T-helper 17 cell (primary cell): ENCODE data around the gene CXorf65. TPM values are rescaled to one million over a fixed set of nuclear protein-coding genes. Genes with fewer than 3 reads are reported as not detected.
A peak's percentile ranks its signal among the peaks of the same experiment; 100 is the strongest.

Experiments
- ATAC-seq: fragments of 150-1000 bp; cut with Tn5 transposase; 2 replicates; pipeline ENCODE4 v1.10.0; 2021; ENCODE audit warnings: mild to moderate bottlenecking, moderate library complexity
- DNase-seq, 3 donors: peaks; one replicate each; pipeline versions ENCODE4 v3.0.0 to v3.0.0-alpha.2; 2020 to 2021
- H3K9me3 ChIP-seq: one replicate; pipeline ENCODE4 v1.7.0; 2013; ENCODE audit warnings: low read length, mild to moderate bottlenecking; ENCODE audit not compliant: control insufficient read depth, poor library complexity, severe bottlenecking
- H3K27ac Mint-ChIP-seq: one replicate; pipeline ENCODE4 v1.8.0; 2022; ENCODE audit warnings: mild to moderate bottlenecking, moderate library complexity, mixed read lengths
- H3K27me3 Mint-ChIP-seq: one replicate; pipeline ENCODE4 v1.8.0; 2022; ENCODE audit warnings: mixed read lengths
- H3K36me3 Mint-ChIP-seq: one replicate; pipeline ENCODE4 v1.8.0; 2022; ENCODE audit warnings: low read depth, mixed read lengths
- H3K4me1 Mint-ChIP-seq: one replicate; pipeline ENCODE4 v1.8.0; 2022; ENCODE audit warnings: mild to moderate bottlenecking, mixed read lengths
- H3K4me3 Mint-ChIP-seq: one replicate; pipeline ENCODE4 v1.8.0; 2022; ENCODE audit warnings: mild to moderate bottlenecking, moderate library complexity, mixed read lengths
- total RNA-seq, 4 donors: library from RNA in 2 of 4; stranded (reverse) in 2 of 4; gene quantifications; one replicate each; pipeline ENCODE4 v1.2.3 and lab custom pipeline; 2022 to 2026

CXorf65 gene
- total RNA-seq, 2 donors from 2014 or later: 57.7 to 68.3 TPM

DNA sequence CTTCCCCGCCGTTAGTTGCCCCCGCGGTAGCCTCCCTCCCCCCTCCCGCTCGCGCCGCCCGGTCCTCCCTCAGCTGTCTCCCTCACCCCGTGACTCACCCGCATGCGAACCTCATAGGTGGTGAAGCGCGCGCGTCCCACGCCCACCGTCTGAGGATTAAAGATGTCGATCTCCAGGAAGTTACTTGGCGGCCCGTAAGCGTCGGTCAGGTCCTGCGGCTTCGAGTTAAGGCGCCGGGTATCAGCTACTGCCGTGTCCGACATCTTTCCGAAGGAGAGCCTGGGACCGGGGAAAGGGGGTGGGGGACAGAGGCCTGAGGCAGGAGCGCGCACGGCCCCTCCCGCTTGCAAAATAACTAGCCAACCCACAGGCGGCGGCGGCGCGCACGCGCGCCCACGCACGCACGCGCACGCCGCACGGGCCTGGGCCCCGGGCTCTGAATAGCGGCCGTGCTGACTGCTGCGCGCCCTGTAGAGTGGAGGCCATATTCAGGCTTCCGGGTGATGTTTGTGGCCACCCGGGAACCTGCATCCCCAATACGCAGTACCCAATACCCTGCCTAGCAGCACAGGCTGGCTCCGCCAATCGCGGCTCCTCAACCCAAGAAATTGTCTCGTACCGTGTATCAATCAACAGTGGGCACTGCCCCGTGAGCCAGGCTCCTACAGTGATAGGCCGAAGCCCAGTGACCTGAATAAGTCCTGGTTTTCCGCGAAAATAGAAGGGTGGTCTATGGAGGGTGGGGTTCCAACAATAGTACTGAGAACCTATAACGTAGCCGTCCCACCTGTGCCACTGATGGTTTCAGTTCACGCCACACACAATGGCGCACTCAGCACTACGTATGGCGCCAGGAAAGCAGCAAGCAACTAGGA, 38.3 kb downstream of the CXorf65 start, which contains the start of gene SNX12:
Gene SNX12 (minus strand): TSS at position 291 of the 875 bp plus-strand sequence. CDS start 28 bp downstream, at position 263.
- Mint-ChIP-seq H3K4me3 (peak within 1 kb of the TSS; percentile 97), H3K27me3 (no peaks in the 10 kb centered on the region), H3K36me3 (peaks cover 3% of the 10 kb centered on the region), H3K27ac (peak within 1 kb of the TSS; percentile 92), H3K4me1 (peaks cover 22% of the 10 kb centered on the region)
- H3K9me3 ChIP-seq: no peaks in the 10 kb centered on the region
- peak; percentile 70 to 81 (median 76) for DNase-seq
- peak; percentile 94 for ATAC-seq

DNA sequence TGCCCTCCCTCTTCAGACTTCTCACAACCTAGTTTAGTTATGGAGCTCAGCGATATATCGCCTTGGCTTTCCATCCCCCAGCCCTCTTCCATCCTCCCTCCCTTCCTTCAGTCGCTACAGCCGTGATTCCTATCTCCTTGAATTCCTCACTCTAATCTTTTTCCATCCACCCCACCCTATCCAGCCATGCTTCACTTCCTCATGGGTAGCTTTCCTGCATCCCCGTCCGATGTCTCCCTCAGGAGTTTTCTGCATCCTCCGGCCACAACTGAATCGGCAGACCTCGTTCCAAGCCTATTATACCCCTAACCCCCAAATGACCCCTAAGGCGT, 38.9 kb downstream of the CXorf65 start:
- H3K36me3 Mint-ChIP-seq: peaks cover 3% of the 10 kb centered on the region
- DNase-seq (no peak), ATAC-seq (no peak)
- H3K27me3 Mint-ChIP-seq: no peaks in the 10 kb centered on the region
- H3K4me1 Mint-ChIP-seq: peaks cover 24% of the 10 kb centered on the region
- peak overlapping the region; percentile 92 for H3K27ac Mint-ChIP-seq
- no peaks in the 10 kb centered on the region for H3K9me3 ChIP-seq
- H3K4me3 Mint-ChIP-seq: peak overlapping the region; percentile 97

DNA sequence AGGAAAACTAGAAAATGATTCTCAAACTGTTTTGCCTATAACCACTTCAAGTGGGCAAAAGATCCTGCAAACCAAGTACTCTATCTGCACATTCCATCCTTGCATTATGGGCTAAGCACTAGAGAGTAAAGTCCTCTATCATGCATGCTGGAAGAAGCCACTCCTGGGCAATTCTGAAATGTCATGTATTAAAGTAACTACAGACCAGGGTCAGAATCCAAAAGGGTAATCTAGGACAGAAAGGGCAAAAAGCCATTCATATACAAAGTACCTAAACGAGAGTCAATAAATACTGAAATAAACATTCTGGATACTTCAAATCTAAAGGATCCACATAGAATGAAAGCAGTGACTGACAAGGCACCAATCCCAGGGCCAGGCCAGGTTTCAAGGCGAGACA, 39.5 kb downstream of the CXorf65 start:
- H3K4me1 Mint-ChIP-seq: peaks cover 25% of the 10 kb centered on the region
- H3K4me3 Mint-ChIP-seq: peak overlapping the region; percentile 97
- no peak for ATAC-seq
- H3K36me3 Mint-ChIP-seq: peaks cover 3% of the 10 kb centered on the region
- peak overlapping the region; percentile 92 for H3K27ac Mint-ChIP-seq
- DNase-seq: no peak
- H3K27me3 Mint-ChIP-seq: no peaks in the 10 kb centered on the region
- H3K9me3 ChIP-seq: no peaks in the 10 kb centered on the region

DNA sequence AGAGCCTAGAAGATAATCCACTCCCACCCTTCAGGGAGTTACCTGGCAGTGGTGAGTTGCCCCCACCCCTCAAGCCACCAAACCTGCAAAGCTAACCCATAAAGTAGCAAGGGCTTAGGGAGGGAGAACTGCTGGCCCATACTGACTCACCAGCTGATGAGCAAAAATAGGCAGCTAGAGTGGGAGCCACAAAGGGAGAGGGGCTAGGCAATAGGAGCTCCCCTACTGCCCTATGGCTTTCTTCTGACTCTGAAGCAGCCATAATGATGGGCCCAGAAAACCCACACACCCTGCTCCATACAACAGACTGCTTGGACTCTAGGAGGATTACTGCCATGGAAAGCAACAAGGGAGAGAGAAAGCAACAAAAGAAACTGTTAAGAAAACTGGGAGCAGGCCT, 46.4 kb downstream of the CXorf65 start:
- no peaks in the 10 kb centered on the region for H3K36me3 Mint-ChIP-seq
- ATAC-seq (no peak), DNase-seq (no peak)
- no peak overlapping the region for H3K4me3 Mint-ChIP-seq
- H3K27me3 Mint-ChIP-seq: no peaks in the 10 kb centered on the region
- H3K27ac Mint-ChIP-seq: no peak overlapping the region
- no peaks in the 10 kb centered on the region for H3K9me3 ChIP-seq
- H3K4me1 Mint-ChIP-seq: peaks cover 29% of the 10 kb centered on the region

DNA sequence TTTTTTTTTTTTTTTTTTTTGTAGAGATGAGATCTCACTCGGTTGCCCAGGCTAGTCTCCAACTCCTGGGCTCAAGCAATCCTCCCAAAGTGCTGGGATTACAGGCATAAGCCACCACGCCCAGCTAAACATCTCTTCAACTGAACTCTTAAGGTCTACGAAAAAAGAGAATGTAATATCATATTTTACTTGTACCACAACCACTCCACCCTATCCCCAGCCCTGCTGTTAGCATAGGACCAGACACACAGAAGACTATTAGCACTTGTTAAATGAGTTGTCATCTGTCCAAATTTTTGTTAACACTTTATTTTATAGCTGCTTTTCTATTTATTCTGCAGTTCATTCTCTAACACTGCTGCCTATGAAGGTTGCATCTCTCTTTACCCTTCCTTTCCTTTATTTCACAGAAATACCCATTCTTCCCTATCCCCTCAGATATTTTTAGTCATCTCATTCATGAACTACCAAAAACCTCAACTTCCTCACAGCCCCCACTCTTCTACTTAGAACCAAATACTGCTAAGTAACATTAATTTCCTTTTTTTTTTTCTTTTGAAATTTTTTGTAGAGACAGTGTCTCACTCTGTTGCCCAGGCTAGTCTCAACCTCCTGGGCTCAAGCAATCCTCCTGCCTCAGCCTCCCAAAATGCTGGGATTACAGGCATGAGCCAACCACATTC, 48.6 kb downstream of the CXorf65 start:
- H3K27ac Mint-ChIP-seq: peak overlapping the region; percentile 85
- peaks cover 21% of the 10 kb centered on the region for H3K4me1 Mint-ChIP-seq
- peak overlapping the region; percentile 12 for H3K4me3 Mint-ChIP-seq
- ATAC-seq: no peak
- no peaks in the 10 kb centered on the region for H3K9me3 ChIP-seq
- H3K27me3 Mint-ChIP-seq: no peaks in the 10 kb centered on the region
- no peak for DNase-seq
- H3K36me3 Mint-ChIP-seq: no peaks in the 10 kb centered on the region

DNA sequence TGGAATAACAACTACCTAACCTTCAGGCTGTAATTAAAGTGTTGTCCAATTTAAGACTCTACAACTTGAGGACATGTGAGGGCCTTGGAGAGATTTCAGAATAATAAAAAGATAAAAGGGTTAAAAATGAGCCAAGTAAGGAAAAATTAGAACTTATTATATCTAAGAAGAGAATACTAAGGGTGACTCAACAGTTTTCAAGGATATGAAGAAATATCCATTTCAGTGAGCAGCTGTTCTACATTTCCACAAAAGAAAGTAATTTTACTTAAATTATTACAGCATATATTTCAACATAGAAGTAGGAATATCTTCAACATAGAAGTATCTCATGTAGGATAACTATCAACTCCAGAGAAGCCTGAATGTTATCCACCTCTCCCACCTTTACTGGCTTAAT, 49.7 kb downstream of the CXorf65 start:
- no peak overlapping the region for H3K4me3 Mint-ChIP-seq
- H3K36me3 Mint-ChIP-seq: no peaks in the 10 kb centered on the region
- H3K27ac Mint-ChIP-seq: peak overlapping the region; percentile 54
- H3K9me3 ChIP-seq: no peaks in the 10 kb centered on the region
- no peak for ATAC-seq
- no peaks in the 10 kb centered on the region for H3K27me3 Mint-ChIP-seq
- DNase-seq: no peak
- peaks cover 18% of the 10 kb centered on the region for H3K4me1 Mint-ChIP-seq

Other genes with a start within 250 kb of the CXorf65 start
- gene TEX11, start 198.0 kb downstream of the CXorf65 start, total RNA-seq: not detected
- not detected for gene SLC7A3, start 175.6 kb downstream of the CXorf65 start, total RNA-seq
- 10 to 100 TPM; 32.4 to 35.4 TPM for gene SNX12, start 38.4 kb downstream of the CXorf65 start, total RNA-seq
- gene FOXO4, start 10.9 kb downstream of the CXorf65 start, total RNA-seq: 10 to 100 TPM; 23.4 to 40.1 TPM
- gene IL2RG, start 4.8 kb upstream of the CXorf65 start, total RNA-seq: 100 to 1,000 TPM; 347 to 400 TPM
- 10 to 100 TPM; 66.2 to 79.2 TPM for gene MED12, start 11.9 kb upstream of the CXorf65 start, total RNA-seq
- gene NLGN3, start 38.1 kb upstream of the CXorf65 start, total RNA-seq: 1 to 10 TPM; 2.9 to 4.2 TPM
- not detected for gene GJB1, start 116.5 kb upstream of the CXorf65 start, total RNA-seq
- 10 to 100 TPM; 15.2 to 18.1 TPM for gene ZMYM3, start 147.4 kb upstream of the CXorf65 start, total RNA-seq
- gene NONO, start 176.9 kb upstream of the CXorf65 start, total RNA-seq: 100 to 1,000 TPM; 404 to 406 TPM
- gene ITGB1BP2, start 195.0 kb upstream of the CXorf65 start, total RNA-seq: 1 to 10 TPM; 1.6 to 2.4 TPM